Suprapubic skin (tissue), 4 donors: Measurements from ENCODE around the gene UGT1A6.

Experiments used
- POLR2A ChIP-seq, 2 donors: fragments of 450-650 bp; IDR thresholded peaks; one replicate each; pipeline ENCODE4 v1.6.1; 2017; ENCODE audit warnings: antibody characterized with exemption in 2 of 2, mild to moderate bottlenecking in 2 of 2, moderate library complexity in 2 of 2
- POLR2AphosphoS5 ChIP-seq, 3 donors: sonication (generic); formaldehyde crosslinking; IDR thresholded peaks; one replicate each; pipeline ENCODE4 v1.6.1; 2017; ENCODE audit warnings: antibody characterized with exemption in 3 of 3
- TF ChIP-seq, protein P1 (sequence below), 2 donors: fragments of 200-600 bp in 1 of 2; fragments of 450-650 bp in 1 of 2; sonication (generic) in 1 of 2; IDR thresholded peaks; one replicate each; pipeline ENCODE4 v1.5.1; 2016 to 2019; ENCODE audit warnings: antibody characterized with exemption in 2 of 2, mild to moderate bottlenecking in 1 of 2, moderate library complexity in 1 of 2

DNA sequence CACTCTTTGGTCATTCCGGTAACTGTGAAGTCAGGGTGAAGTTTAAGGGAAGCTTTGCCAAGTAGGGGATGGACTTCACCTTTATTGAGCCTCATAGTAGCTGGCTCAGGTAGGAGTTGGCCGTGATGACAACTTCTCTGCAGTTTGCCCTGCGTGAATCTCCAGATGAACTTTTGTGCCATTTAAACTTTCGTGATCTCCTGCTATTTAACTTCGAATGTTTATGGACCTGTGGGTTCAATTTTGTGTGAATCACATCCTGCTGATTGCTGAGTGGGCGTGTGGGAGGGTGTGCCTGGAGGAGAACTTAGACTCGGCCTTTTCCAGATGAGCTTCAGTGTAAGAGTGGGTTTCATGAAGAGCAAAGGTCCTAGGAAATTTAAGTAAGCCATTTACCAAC, 71.6 kb downstream of the UGT1A6 start:
- TF ChIP-seq POLR2AphosphoS5 (IDR thresholded peaks at IDR 0.05) (no peak), POLR2A (IDR thresholded peaks at IDR 0.05) (no peak)
- TF ChIP-seq, protein P1, sequence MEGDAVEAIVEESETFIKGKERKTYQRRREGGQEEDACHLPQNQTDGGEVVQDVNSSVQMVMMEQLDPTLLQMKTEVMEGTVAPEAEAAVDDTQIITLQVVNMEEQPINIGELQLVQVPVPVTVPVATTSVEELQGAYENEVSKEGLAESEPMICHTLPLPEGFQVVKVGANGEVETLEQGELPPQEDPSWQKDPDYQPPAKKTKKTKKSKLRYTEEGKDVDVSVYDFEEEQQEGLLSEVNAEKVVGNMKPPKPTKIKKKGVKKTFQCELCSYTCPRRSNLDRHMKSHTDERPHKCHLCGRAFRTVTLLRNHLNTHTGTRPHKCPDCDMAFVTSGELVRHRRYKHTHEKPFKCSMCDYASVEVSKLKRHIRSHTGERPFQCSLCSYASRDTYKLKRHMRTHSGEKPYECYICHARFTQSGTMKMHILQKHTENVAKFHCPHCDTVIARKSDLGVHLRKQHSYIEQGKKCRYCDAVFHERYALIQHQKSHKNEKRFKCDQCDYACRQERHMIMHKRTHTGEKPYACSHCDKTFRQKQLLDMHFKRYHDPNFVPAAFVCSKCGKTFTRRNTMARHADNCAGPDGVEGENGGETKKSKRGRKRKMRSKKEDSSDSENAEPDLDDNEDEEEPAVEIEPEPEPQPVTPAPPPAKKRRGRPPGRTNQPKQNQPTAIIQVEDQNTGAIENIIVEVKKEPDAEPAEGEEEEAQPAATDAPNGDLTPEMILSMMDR (IDR thresholded peaks at IDR 0.05), result no peak
